ENCODE measurements around the gene AP2S1.

AP2S1 gene

GRCh38 chr19:46885411-46885810 lies 34.8 kb upstream of the AP2S1 start:
- TF ChIP-seq FOXP2 (optimal IDR thresholded peaks at IDR 0.05; ENCODE audit: borderline replicate concordance, extremely low read depth, extremely low read length, insufficient read depth) = no peak
- no peak for TF ChIP-seq SIN3A (IDR thresholded peaks at IDR 0.05; ENCODE audit: borderline replicate concordance, insufficient read depth, low read length)
- no peak for TF ChIP-seq TAF1 (IDR thresholded peaks at IDR 0.05; ENCODE audit: borderline replicate concordance, insufficient read depth, low read length)
- TF ChIP-seq REST (IDR thresholded peaks at IDR 0.05; ENCODE audit: insufficient read depth in 1 of 2, low read depth in 2 of 2, low read length in 2 of 2) = no peak
- no peak for TF ChIP-seq POLR2AphosphoS5 (IDR thresholded peaks at IDR 0.05; ENCODE audit: low read depth, low read length)

DNA sequence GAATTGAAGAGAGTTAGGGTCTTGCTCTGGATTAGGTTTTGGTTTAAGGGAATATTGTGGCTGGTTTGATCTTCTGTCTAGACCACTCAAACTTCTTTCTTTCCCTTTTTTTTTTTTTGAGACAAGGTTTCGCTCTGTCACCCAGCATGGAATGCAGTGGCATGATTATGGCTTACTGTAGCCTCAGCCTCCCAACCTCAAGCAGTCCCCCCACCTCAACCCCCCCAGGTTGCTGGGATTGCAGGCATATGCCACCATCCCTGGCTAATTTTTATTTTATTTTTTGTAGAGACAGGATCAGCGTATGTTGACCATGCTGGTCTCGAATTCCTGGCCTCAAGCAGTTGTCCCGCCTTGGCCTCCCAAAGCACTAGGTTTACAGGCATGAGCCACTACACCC lies 31.4 kb upstream of the AP2S1 start:
- TF ChIP-seq REST (IDR thresholded peaks at IDR 0.05; ENCODE audit: insufficient read depth in 1 of 2, low read depth in 2 of 2, low read length in 2 of 2) (no peak), FOXP2 (optimal IDR thresholded peaks at IDR 0.05; ENCODE audit: borderline replicate concordance, extremely low read depth, extremely low read length, insufficient read depth) (no peak), TAF1 (IDR thresholded peaks at IDR 0.05; ENCODE audit: borderline replicate concordance, insufficient read depth, low read length) (no peak), POLR2AphosphoS5 (IDR thresholded peaks at IDR 0.05; ENCODE audit: low read depth, low read length) (no peak), SIN3A (IDR thresholded peaks at IDR 0.05; ENCODE audit: borderline replicate concordance, insufficient read depth, low read length) (no peak)

DNA sequence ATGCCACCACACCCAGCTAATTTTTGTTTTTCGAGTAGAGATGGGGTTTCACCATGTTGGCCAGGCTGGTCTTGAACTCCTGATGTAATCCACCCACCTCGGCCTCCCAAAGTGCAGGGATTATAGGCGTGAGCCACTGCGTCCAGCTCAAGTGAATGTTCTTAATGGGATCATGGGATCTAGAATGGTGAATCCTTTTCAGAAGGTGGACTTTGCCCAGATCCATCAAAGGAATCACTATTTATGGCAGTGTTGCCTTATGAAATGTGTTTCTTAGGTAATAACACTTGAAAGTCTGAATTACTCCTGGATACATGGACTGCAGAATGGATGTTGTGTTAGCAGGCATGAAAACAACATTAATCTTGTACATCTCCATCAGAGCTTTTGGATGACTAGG lies 30.4 kb upstream of the AP2S1 start:
- no peak for TF ChIP-seq FOXP2 (optimal IDR thresholded peaks at IDR 0.05; ENCODE audit: borderline replicate concordance, extremely low read depth, extremely low read length, insufficient read depth)
- TF ChIP-seq SIN3A (IDR thresholded peaks at IDR 0.05; ENCODE audit: borderline replicate concordance, insufficient read depth, low read length) = no peak
- no peak for TF ChIP-seq POLR2AphosphoS5 (IDR thresholded peaks at IDR 0.05; ENCODE audit: low read depth, low read length)
- no peak for TF ChIP-seq TAF1 (IDR thresholded peaks at IDR 0.05; ENCODE audit: borderline replicate concordance, insufficient read depth, low read length)
- TF ChIP-seq REST (IDR thresholded peaks at IDR 0.05; ENCODE audit: insufficient read depth in 1 of 2, low read depth in 2 of 2, low read length in 2 of 2) = no peak

- TF ChIP-seq TAF1 (IDR thresholded peaks at IDR 0.05; ENCODE audit: borderline replicate concordance, insufficient read depth, low read length) (no peak), POLR2AphosphoS5 (IDR thresholded peaks at IDR 0.05; ENCODE audit: low read depth, low read length) (no peak), REST (IDR thresholded peaks at IDR 0.05; ENCODE audit: insufficient read depth in 1 of 2, low read depth in 2 of 2, low read length in 2 of 2) (no peak), SIN3A (IDR thresholded peaks at IDR 0.05; ENCODE audit: borderline replicate concordance, insufficient read depth, low read length) (no peak), FOXP2 (optimal IDR thresholded peaks at IDR 0.05; ENCODE audit: borderline replicate concordance, extremely low read depth, extremely low read length, insufficient read depth) (no peak)
Measured at GRCh38 chr19:46880431-46880830, 29.8 kb upstream of the AP2S1 start.

Measured in PFSK-1 (cell line).